ENCODE results near the gene SELENOM. TPM values are rescaled to one million over a fixed set of nuclear protein-coding genes. Genes with fewer than 3 reads are reported as not detected.

The SELENOM gene
- total and polyA plus RNA-seq, 2 of the 8 experiments (the other 6 are each of a cell fraction or from before 2014, with no cell fraction given) = 22.7 to 40.0 TPM

DNA sequence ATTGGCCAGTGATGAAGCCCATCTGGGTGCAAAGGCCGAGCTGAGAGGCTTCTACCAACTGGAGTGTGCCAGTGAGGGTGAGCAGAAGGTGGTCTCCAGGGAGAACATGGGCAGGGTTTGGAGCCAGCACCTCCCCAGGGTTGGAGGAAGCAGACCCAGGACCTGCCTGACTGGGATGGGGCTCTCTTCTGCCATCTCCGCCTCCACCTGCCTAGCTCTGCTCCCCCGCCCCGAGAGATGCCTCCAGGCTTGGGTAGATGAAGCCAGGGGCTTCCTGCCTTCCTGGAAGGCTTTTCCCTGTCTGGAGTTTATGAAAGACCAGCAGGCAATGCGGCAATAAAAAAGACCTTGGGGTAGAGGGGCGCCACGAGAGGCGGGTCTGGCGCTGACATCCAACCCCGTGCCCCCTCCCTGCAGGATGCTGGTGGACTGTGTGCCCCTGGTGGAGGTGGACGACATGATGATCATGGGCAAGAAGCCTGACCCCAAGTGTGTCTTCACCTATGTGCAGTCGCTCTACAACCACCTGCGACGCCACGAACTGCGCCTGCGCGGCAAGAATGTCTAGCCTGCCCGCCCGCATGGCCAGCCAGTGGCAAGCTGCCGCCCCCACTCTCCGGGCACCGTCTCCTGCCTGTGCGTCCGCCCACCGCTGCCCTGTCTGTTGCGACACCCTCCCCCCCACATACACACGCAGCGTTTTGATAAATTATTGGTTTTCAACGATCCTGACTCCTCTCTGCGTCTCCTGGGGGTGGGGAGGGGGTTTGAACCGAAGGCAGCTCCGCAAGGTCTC, 3.3 kb downstream of the SELENOM start:
- no peak overlapping the region for H2BK15ac ChIP-seq (ENCODE audit: low read length)
- no peak overlapping the region for H2AK5ac ChIP-seq (ENCODE audit: low read depth, low read length)
- 88% methylated on average over 28 of the region's 33 CpGs; no CpG with 5 or more reads in 1 of the 2 experiments for WGBS, 2 experiments (ENCODE audit: extremely low coverage in 1 of 2, insufficient coverage in 1 of 2, insufficient read length in 1 of 2, insufficient replicate concordance in 2 of 2, low coverage in 1 of 2, low lambda C conversion rate in 2 of 2, missing lambda C conversion rate in 1 of 2)

More for the DNA sequence above, 3.3 kb downstream of the SELENOM start:
- Histone ChIP-seq H2BK20ac (ENCODE audit: low read length) (no peak overlapping the region), H3K23me2 (ENCODE audit: low read depth, low read length) (peaks cover 8% of the 10 kb centered on the region; the same call in 1 of the 2 replicates), H3K36me3 (ENCODE audit: control insufficient read depth in 2 of 4, insufficient read depth in 4 of 4, low read length in 3 of 4) (no peaks in the 10 kb centered on the region), H3K9me3 (ENCODE audit: insufficient read depth in 2 of 2, low read depth in 1 of 2, low read length in 1 of 2) (no peaks in the 10 kb centered on the region), H2AFZ (ENCODE audit: low read length) (no peak overlapping the region), H3K18ac (ENCODE audit: extremely low read depth, low read length) (no peak overlapping the region), H4K91ac (replicated peaks; ENCODE audit: insufficient read length, low read length) (no peak overlapping the region), H3K4me1 (replicated peaks in 1 of 4; ENCODE audit: control insufficient read depth in 3 of 4, insufficient read depth in 4 of 4, low read length in 3 of 4) (peaks cover 0 to 18% (median 12%) of the 10 kb centered on the region in 4 experiments; a peak in 6 of 7 replicates), H3K4me3 (ENCODE audit: extremely low read depth in 1 of 4, insufficient read depth in 2 of 4, low read depth in 3 of 4, low read length in 4 of 4) (0 out of 8 replicates have a peak overlapping the region, but pooled peaks of 1 of the 4 experiments have one; percentile 18), H3K79me2 (ENCODE audit: control insufficient read depth in 1 of 2, insufficient read depth in 2 of 2, low read length in 2 of 2) (no peaks in the 10 kb centered on the region), H3K56ac (replicated peaks; ENCODE audit: insufficient read length, low read depth, low read length) (no peak overlapping the region), H2BK5ac (ENCODE audit: low read depth, low read length) (no peak overlapping the region), H3K27me3 (replicated peaks in 1 of 4; ENCODE audit: control insufficient read depth in 3 of 4, extremely low read depth in 1 of 4, insufficient read depth in 3 of 4, low read length in 3 of 4) (peaks cover 10 to 23% (median 22%) of the 10 kb centered on the region in 4 experiments), H3K79me1 (ENCODE audit: low read depth, low read length) (no peaks in the 10 kb centered on the region; the same call in 1 of the 2 replicates), H4K5ac (ENCODE audit: insufficient read length, low read depth, low read length) (no peak overlapping the region), H2BK120ac (replicated peaks; ENCODE audit: low read depth, low read length) (no peak overlapping the region), H2BK12ac (ENCODE audit: low read depth, low read length) (no peak overlapping the region), H3K27ac (ENCODE audit: low read depth, low read length) (no peak overlapping the region), H3K14ac (ENCODE audit: insufficient read length) (no peak overlapping the region), H3K4me2 (ENCODE audit: insufficient read depth in 1 of 2, low read depth in 2 of 2, low read length in 2 of 2) (peak overlapping the region in 1 of 2 experiments; percentile 61; a peak in 1 of 4 replicates), H4K20me1 (replicated peaks in 1 of 2; ENCODE audit: control insufficient read depth in 1 of 2, insufficient read depth in 2 of 2, low read length in 2 of 2) (peaks cover 0 to 8% of the 10 kb centered on the region in 2 experiments), H3K23ac (ENCODE audit: insufficient read length) (no peak overlapping the region), H3K9ac (replicated peaks in 1 of 4; ENCODE audit: extremely low read depth in 1 of 4, low read depth in 3 of 4, low read length in 3 of 4) (no peak overlapping the region), H3K4ac (replicated peaks; ENCODE audit: insufficient read length, low read depth, low read length) (no peak overlapping the region), H4K8ac (ENCODE audit: extremely low read depth, insufficient read depth, low read length) (peak overlapping the region; percentile 59)
- CTCF ChIA-PET (ENCODE audit: partially characterized antibody) = interaction anchor here (1.0 to 16.8 kb wide), 23 partner anchors 10 to 158 kb away, joined by 3 to 207 read pairs (median 6); partner anchors contain the start of genes INPP5J, PLA2G3, RNF185 and SMTN
- DNase-seq (ENCODE audit: low read depth in 1 of 2, low spot score in 2 of 2) (peak in 1 of 2 experiments; percentile 49), FAIRE-seq (no peak)
- POLR2A ChIA-PET (ENCODE audit: partially characterized antibody) = interaction anchor here (0.6 to 2.3 kb wide), 10 partner anchors 8 to 173 kb away, joined by 3 to 25 read pairs (median 4); partner anchors contain the start of genes MORC2, PLA2G3 and TUG1
- no peak for TF ChIP-seq NANOG (IDR thresholded peaks at IDR 0.05; ENCODE audit: insufficient read depth, low read depth, low read length, poor library complexity, severe bottlenecking)
- no peak for TF ChIP-seq PHF8 (conservative IDR thresholded peaks at IDR 0.05; ENCODE audit: low read depth, low read length)
- TF ChIP-seq HDAC6 (IDR thresholded peaks at IDR 0.05; ENCODE audit: low read depth, low read length) = no peak
- TF ChIP-seq POLR2A (IDR thresholded peaks at IDR 0.05; ENCODE audit: control extremely low read depth in 1 of 2, low read depth in 2 of 2, low read length in 2 of 2) = no peak
- TF ChIP-seq GTF2F1 (IDR thresholded peaks at IDR 0.05; ENCODE audit: borderline replicate concordance, low read depth, low read length) = no peak
- no peak for TF ChIP-seq BACH1 (IDR thresholded peaks at IDR 0.05; ENCODE audit: low read length)
- no peak for TF ChIP-seq POLR2AphosphoS5 (IDR thresholded peaks at IDR 0.05; ENCODE audit: low read depth, low read length)
